NCI-H1417 treated with DMSO at 0.1 percent for 48 hours (cell line): ENCODE data around the gene SNX10.

ENCODE experiments used
- DNase-seq: peaks from one replicate; lab custom pipeline; 2025; lab: John Stamatoyannopoulos, UW

SNX10 gene

DNA sequence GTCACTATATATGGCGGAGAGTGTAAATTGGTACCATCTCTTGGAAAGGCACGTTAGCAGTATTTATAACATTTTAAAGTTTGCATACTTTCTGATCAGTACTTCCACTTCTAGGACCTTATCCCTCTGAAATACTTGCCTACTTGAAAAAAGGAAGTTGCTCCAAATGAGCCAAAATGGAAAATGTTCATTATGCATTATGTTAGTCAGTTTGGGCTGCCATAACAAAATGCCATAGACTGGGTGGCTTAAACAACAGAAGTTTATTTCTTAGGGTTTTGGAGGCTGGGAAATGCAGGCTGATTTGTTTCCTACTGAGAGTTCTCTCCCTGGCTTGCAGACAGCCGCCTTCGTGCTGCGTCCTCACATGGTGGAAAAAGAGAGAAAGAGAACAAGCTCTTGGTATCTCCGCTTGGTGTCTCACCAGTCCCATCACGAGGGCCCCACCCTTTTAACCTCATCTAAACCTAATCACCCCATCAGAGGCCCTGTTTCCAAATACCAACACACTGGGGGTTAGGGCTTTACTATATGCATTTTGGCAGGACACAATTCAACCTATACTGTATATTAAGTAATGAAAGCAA lies 6.9 kb downstream of the SNX10 start:
- no peak for DNase-seq

DNA sequence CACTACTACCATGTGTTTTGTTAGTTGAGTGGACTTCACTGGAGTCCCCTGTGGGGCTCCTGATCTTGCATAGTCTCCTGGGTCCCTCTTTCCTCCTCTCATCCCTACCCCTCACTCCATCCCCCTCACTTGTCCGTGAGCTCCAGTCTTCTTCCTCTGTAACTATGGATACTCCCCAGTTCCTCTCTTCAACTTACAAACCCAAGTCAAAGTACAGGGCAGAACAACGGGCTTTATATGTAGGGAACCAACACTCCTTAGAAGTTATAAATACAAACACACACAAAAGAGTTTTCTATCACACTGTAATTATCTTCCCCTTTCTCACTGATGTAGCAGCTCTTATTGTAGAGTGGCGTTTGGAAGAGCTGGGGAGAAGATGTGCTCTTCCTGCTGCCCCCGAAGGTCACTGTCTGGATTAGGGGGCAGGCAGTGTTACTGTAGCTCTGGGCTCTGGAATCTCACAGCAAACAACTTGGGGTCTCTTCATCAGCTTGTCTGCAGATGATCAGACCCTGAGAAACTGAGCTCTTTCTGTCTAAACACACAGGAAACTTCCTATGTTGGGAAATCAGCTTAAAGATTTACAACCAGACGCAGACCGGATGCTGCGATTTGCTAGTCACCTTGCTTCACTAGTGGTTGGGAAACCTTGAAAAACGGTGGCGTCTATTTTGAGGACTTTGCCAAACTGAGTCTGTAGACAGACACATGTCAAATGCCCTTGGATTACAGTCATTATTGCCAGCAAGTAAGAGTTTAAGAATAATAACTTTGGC lies 13.6 kb downstream of the SNX10 start:
- DNase-seq: no peak

- no peak for DNase-seq
Measured at GRCh38 chr7:26305869-26306665, 14.4 kb downstream of the SNX10 start.

DNA sequence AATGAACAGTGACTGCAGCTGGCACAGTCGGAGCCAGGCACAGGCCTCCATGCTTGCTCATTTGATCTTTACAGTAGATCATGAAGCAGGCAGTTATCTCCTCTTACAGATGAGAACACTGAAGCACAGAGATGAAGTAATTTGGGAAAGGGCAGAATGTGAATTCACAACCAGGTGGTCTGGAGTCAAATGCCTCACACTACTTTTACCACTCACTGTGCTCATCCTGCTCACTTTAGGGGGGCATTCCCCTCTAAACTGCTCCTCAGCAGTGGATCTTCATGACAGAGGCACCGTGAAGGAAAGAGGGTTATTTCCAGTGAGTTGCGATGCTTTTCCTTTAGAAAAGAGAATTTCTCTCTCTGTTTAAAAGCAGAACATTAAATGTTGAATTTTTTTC lies 15.1 kb downstream of the SNX10 start:
- no peak for DNase-seq

DNA sequence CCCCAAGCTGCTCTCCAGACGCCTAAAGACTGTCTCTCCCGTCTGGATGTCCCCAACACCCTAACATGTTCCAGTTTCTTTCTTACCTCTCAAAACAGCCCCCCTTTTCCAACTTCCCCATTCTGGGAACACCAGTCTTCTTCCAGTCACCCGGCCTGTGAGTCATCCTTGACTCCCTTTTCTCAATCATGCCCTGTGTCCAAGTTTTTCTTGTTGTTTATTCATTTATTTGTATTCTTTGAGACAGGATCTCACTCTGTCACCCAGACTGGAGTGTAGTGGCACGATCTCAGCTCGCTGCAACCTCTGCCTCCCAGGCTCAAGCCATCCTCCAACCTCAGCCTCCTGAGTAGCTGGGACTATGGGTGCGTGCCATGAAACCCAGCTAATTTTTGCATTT lies 15.6 kb downstream of the SNX10 start:
- DNase-seq: no peak

DNA sequence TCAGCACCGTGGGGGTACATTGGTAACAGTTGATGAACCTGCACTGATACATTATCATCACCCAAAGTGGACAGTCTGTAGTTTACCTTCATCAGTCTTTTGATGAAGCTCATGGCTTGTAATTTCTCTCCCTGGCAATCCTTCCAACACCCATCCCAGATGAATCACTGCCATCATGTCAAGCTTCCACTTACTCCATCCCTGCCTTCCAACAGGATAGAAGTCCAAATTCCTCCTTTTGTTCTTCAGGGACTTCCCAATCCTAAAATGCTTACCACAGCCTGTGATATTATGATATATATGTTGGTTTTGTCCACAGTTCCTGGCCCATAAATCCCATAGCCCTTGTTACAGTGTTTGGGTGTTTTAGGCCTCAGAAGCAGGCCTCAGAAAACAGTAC lies 16.1 kb downstream of the SNX10 start:
- DNase-seq: no peak

DNA sequence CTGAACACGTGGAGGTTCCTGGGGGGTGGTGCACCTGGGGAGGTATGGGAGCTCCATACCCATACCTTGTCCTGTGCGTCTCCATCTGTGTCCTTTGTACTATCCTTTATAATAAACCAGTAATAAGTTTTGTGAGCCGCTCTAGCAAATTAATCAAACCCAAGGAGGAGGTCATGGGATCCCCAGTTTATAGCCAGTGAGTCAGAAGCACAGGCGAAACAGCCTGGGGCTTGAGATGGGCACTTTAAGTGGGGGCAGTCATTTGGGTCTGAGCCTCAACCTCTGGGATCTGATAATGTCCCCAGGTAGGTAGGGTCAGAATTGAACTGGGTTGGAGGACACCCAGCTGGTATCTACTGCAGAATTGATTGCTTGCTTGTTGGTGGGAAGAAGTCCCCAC lies 16.9 kb downstream of the SNX10 start:
- no peak for DNase-seq

DNA sequence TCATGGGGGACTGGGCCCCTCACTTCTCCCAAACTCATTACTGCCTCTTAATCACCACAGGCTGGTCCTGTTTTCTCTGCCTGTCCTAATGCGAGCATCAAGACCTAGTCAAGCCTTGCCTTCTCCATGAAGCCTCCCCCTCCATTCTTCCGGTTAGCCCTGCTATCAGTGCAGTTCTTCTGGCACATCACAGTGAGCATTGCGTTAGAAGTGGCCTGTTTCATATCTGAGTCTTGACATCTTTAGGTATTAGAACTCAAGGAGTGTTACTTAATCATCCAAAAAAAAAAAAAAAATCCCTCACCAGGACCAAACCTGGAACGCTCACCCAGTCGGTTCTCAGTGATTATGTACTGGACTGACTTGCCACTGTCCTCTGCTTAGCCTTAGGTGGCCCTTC lies 17.4 kb downstream of the SNX10 start:
- no peak for DNase-seq

GRCh38 chr7:26311798-26312197 lies 20.1 kb downstream of the SNX10 start:
- no peak for DNase-seq

DNA sequence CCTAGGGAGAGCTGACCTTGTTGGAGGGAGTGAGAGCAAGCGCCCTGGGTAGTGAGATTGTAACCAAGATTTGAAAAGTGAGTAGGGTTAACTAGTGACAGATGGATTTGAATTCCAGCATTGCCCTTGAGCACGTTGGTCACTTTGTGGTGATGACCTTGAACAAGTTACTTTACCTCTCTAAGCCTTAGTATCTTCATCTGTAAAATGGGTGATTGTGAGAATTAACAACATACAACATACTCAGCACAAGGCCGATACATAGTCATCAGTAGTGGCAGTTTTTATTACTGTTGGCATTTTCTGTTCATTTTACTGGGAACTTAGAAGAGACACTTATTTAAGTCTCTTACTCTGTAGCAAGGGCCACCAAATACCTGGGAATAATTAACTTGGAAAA lies 25.5 kb downstream of the SNX10 start:
- no peak for DNase-seq

GRCh38 chr7:26318921-26319320 lies 27.3 kb downstream of the SNX10 start:
- DNase-seq: no peak

DNA sequence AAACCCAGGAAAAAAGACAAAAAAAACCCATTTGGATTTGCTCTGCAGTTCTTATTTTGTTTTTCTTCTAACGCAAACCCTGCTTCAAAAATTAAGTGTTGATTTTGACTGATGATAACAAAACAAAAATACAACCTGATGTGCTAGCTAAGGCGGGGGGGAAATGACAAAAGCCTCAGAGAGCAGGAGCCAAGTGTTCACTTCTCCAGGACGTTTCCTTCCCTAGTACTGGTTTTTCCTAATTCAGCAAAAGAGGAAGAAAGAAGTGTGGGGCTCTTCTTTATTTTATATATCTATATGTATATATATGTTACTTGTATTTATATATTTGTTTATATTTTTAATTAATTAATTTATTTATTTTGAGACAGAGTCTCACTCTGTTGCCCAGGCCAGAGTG lies 28.0 kb downstream of the SNX10 start:
- no peak for DNase-seq

GRCh38 chr7:26320878-26321277 lies 29.2 kb downstream of the SNX10 start:
- DNase-seq: no peak

DNA sequence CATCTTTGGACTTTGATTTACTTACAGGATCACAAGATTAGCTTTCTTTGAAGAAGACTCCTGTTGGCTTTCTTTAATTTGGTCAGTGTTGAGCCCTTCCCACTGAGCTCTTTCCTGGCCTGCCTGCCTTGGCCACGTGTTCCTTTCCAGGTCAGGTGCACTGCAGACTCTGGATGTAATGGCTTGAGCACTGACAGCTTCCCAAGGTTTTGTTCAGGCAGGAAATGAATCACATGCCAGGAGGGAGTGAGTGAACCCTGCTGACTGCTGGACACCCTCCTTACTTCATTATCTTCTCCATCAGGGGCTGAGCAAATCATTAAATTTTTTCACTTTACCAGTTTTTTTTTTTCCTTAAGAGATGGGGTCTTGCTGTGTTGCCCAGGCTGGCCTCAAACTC lies 29.8 kb downstream of the SNX10 start:
- no peak for DNase-seq

GRCh38 chr7:26326211-26326610 lies 34.5 kb downstream of the SNX10 start:
- no peak for DNase-seq

DNA sequence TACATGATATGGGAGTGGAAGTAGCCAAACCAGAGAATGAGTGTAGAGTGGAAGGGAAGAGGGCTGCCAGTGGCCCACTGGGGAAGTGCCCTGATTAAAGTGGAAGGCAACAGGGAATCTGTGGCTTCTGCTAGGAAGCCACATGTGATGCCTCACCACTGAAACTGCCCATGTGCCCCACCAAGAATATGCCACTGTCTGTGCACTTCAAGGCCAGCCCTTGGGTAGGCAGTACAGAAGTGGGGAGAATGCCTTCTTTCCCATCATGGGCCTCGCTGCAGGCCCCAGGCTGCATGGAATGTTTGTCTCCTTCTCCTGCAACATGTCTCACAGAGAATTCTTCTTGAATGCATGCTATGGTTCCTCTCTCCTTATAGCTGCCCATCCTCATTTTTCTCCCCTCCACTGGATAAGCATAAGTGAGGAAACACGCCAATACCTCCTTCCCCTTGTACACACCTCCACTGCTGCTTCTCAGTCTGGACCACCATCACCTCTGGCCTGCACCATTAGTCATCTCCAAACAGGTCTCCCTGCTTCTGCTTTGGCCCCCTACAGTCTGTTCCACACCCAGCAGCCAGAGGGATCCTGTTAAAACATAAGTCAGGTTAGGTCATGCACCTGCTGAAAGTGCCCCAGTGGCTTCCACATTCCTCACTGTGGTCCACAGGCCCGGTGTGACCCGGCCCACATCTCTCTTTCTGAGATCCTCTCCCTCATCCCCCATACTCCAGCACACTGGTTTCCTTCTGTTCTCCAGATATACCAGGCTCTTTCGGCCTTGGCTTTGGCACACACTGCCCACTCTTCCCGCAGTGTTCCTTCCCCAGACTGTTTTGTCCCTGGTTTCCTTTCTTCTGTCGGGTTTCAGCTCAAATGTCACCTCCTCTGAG lies 37.1 kb downstream of the SNX10 start:
- no peak for DNase-seq

DNA sequence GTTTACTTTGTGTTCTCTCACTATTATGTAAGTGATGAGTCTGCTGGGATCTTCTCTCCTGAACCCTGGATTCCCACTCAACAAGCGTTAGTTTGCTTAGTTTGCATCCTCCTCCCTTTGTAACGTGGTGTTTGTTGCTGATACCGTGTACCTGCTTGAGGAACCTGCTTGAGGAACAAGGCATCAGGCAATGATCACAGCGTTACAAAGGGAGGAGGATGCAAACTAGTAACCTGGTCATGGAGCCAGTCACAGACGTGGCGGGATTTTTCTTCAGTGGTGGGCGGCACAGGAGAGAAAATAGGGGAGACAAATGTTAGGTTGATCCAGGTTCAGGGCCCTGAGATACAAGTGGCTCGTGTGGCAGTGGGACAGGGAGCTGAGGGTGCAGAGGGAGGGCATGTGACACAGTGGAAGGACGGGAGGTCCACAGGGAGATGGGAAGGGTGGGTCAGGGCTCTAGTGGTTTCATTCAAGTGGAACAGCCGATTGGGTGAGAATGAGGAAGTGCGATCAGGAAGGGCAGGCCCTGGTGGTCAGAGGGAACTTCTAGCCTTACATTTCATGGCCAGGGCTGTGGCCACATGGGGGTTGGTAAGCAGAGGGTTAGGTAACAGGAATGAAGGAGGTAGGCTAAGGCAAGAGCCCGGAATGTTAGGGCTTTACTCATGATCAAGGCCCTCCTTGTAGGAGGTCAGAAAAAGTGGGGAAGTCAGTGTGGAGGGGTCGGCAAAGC lies 38.0 kb downstream of the SNX10 start:
- DNase-seq: no peak

DNA sequence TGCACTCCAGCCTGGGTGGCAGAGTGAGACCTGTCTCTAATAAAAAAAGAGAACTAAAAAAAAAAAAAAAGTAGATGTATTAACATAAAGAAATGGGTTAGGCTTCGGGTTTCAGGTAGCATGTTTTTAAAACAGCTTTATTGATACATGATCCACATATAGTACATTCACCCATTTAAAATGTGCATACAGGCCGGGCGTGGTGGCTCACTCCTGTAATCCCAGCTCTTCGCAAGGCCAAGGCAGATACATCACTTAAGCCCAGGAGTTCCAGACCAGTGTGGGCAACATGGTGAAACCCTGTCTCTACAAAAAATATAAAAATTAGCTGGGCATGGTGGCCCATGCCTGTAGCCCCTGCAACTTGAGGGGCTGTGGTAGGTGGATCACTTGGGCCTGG lies 39.5 kb downstream of the SNX10 start:
- DNase-seq: no peak

DNA sequence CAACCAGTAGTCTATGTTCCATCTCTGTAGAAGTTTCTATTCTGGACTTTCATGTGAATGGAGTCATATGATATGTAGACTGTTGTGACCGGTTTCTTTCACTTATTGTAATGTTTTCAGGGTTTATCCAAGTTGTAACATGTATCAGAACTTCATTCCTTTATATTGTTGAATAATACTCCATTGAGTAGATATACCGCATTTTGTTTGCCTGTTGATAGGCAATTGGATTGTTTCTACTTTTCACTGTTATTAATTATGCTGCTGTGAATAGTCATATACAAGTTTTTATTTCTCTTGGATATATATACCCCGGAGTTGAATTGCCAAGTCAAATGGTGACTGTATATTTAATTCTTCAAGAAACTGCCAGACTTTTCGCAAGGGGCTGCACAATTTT lies 40.1 kb downstream of the SNX10 start:
- DNase-seq: no peak

- no peak for DNase-seq
Measured at GRCh38 chr7:26332698-26333097, 41.0 kb downstream of the SNX10 start.

- no peak for DNase-seq
Measured at GRCh38 chr7:26334166-26334859, 42.7 kb downstream of the SNX10 start.
